SK-N-SH (cell line): Measurements from ENCODE around the gene SHPK. TPM values are rescaled to one million over a fixed set of nuclear protein-coding genes. Genes with fewer than 3 reads are reported as not detected.
A peak's percentile ranks its signal among the peaks of the same experiment; 100 is the strongest.

Experiments used
- CTCF ChIA-PET: fragments of 300-600, 350-600 bp; formaldehyde crosslinking; extraction: SDS; loops from one replicate; lab custom pipeline; 2021; lab: Yijun Ruan, JAX
- POLR2A ChIA-PET: fragments of 350-600 bp; sonication (Branson Sonifier 250); formaldehyde crosslinking; extraction: SDS; loops from one replicate; lab custom pipeline; 2020; ENCODE audit warnings: antibody characterized with exemption, inconsistent platforms; lab: Yijun Ruan, JAX
- DNase-seq: peaks from one replicate; pipeline ENCODE4 v3.0.0; 2012
- H2AFZ ChIP-seq: fragments of 200-600 bp; sonication (generic); 2 replicates; pipeline ENCODE4 v1.8.1; 2016; ENCODE audit warnings: antibody characterized with exemption, mild to moderate bottlenecking, low read depth
- H3F3A ChIP-seq: fragments of 200-600 bp; sonication (generic); replicated peaks from 2 replicates; pipeline ENCODE3; 2016; ENCODE audit warnings: antibody characterized with exemption, mild to moderate bottlenecking; ENCODE audit not compliant: insufficient read depth
- H3K27ac ChIP-seq, 2 experiments: fragments of 200-500 bp in 1 of 2; fragments of 200-600 bp in 1 of 2; sonication (Bioruptor generic) in 1 of 2; sonication (generic), shearing (Covaris generic) in 1 of 2; 2 replicates each; pipeline versions ENCODE4 v1.5.1 to v1.6.1; 2014 to 2016; ENCODE audit warnings: low read depth in 2 of 2, inconsistent platforms in 1 of 2, low read length in 1 of 2, mild to moderate bottlenecking in 1 of 2, mixed read lengths in 1 of 2
- H3K27me3 ChIP-seq: fragments of 200-600 bp; sonication (generic), shearing (Covaris generic); 2 replicates; pipeline ENCODE4 v1.6.1; 2016; ENCODE audit warnings: mixed run types; ENCODE audit not compliant: insufficient read depth
- H3K36me3 ChIP-seq, 2 experiments: fragments of 200-500 bp in 1 of 2; fragments of 200-600 bp in 1 of 2; sonication (Bioruptor generic) in 1 of 2; sonication (generic) in 1 of 2; replicated peaks in 1 of 2; 2 replicates each; pipeline versions ENCODE3 to v1.5.1; 2014 to 2016; ENCODE audit warnings: low read length in 1 of 2, mild to moderate bottlenecking in 1 of 2; ENCODE audit not compliant: insufficient read depth in 2 of 2, control insufficient read depth in 1 of 2
- H3K4me1 ChIP-seq, 2 experiments: fragments of 200-500 bp in 1 of 2; fragments of 200-600 bp in 1 of 2; sonication (Bioruptor generic) in 1 of 2; sonication (generic), shearing (Covaris generic) in 1 of 2; 2 replicates each; pipeline versions ENCODE4 v1.5.1 to v1.6.1; 2014 to 2016; ENCODE audit warnings: low read depth in 1 of 2, low read length in 1 of 2, mixed run types in 1 of 2; ENCODE audit not compliant: insufficient read depth in 2 of 2, control insufficient read depth in 1 of 2
- H3K4me2 ChIP-seq: fragments of 200-600 bp; sonication (generic), shearing (Covaris generic); 2 replicates; pipeline ENCODE4 v1.6.1; 2017; ENCODE audit warnings: mixed run types
- H3K4me3 ChIP-seq, 2 experiments: fragments of 200-500 bp in 1 of 2; fragments of 200-600 bp in 1 of 2; sonication (Bioruptor generic) in 1 of 2; sonication (generic), shearing (Covaris generic) in 1 of 2; 2 replicates each; pipeline versions ENCODE4 v1.5.1 to v1.8.1; 2014 to 2016; ENCODE audit warnings: low read depth in 2 of 2, inconsistent platforms in 1 of 2, low read length in 1 of 2, mild to moderate bottlenecking in 1 of 2, mixed read lengths in 1 of 2, moderate library complexity in 1 of 2
- H3K79me2 ChIP-seq: fragments of 200-600 bp; sonication (generic); 2 replicates; pipeline ENCODE4 v1.8.1; 2017; ENCODE audit warnings: mild to moderate bottlenecking; ENCODE audit not compliant: insufficient read depth
- H3K9ac ChIP-seq: fragments of 200-600 bp; sonication (generic); 2 replicates; pipeline ENCODE4 v1.6.1; 2017; ENCODE audit warnings: mixed run types
- H3K9me2 ChIP-seq: fragments of 200-600 bp; sonication (generic); 2 replicates; pipeline ENCODE4 v1.6.1; 2017; ENCODE audit warnings: mixed run types
- H3K9me3 ChIP-seq: fragments of 200-600 bp; sonication (generic); 2 replicates; pipeline ENCODE4 v1.6.1; 2017; ENCODE audit warnings: mixed run types, mild to moderate bottlenecking, moderate library complexity
- H4K20me1 ChIP-seq: fragments of 200-600 bp; sonication (generic); 2 replicates; pipeline ENCODE4 v1.6.1; 2017; ENCODE audit warnings: mild to moderate bottlenecking, mixed run types; ENCODE audit not compliant: insufficient read depth
- CHD2 ChIP-seq: fragments of 150-350 bp; IDR thresholded peaks from 2 replicates; pipeline ENCODE4 v1.6.1; 2018; ENCODE audit warnings: low read length; ENCODE audit not compliant: partially characterized antibody
- FOSL2 ChIP-seq: IDR thresholded peaks from 2 replicates; pipeline ENCODE4 v1.4.0; 2012; ENCODE audit warnings: low read depth, mild to moderate bottlenecking, moderate library complexity, borderline replicate concordance
- FOXJ3 ChIP-seq: sonication (generic); formaldehyde crosslinking; IDR thresholded peaks from 2 replicates; pipeline ENCODE4 v1.5.1; 2020; ENCODE audit warnings: mild to moderate bottlenecking, missing genetic modification reagents
- JUND ChIP-seq: IDR thresholded peaks from 2 replicates; pipeline ENCODE4 v1.4.0; 2012
- MAX ChIP-seq: IDR thresholded peaks from 2 replicates; pipeline ENCODE4 v1.4.0; 2012; ENCODE audit warnings: low read depth
- MEF2A ChIP-seq: IDR thresholded peaks from 2 replicates; pipeline ENCODE4 v1.4.0; 2012; ENCODE audit warnings: low read depth, borderline replicate concordance
- NFIC ChIP-seq: IDR thresholded peaks from 2 replicates; pipeline ENCODE4 v1.4.0; 2012; ENCODE audit warnings: borderline replicate concordance
- PBX3 ChIP-seq: IDR thresholded peaks from 2 replicates; pipeline ENCODE4; 2012
- REST ChIP-seq: IDR thresholded peaks from 2 replicates; pipeline ENCODE4 v1.6.1; 2012; ENCODE audit warnings: mild to moderate bottlenecking, low read depth, low read length, moderate library complexity
- RXRA ChIP-seq: IDR thresholded peaks from 2 replicates; pipeline ENCODE4 v1.4.0; 2012; ENCODE audit warnings: low read depth, mild to moderate bottlenecking, borderline replicate concordance
- SIN3A ChIP-seq: IDR thresholded peaks from 2 replicates; pipeline ENCODE4 v1.6.1; 2012; ENCODE audit warnings: low read depth, mild to moderate bottlenecking, low read length, moderate library complexity, borderline replicate concordance
- TAF1 ChIP-seq: IDR thresholded peaks from 2 replicates; pipeline ENCODE4 v1.6.1; 2012; ENCODE audit warnings: low read depth, mild to moderate bottlenecking, low read length, moderate library complexity, borderline replicate concordance
- TCF12 ChIP-seq: IDR thresholded peaks from 2 replicates; pipeline ENCODE4 v1.4.0; 2012
- ZBTB33 ChIP-seq: IDR thresholded peaks from 2 replicates; pipeline ENCODE4 v1.4.0; 2012; ENCODE audit warnings: low read depth, borderline replicate concordance
- WGBS: methylation state at CpG from one replicate; pipeline ENCODE4 v1.1.6; 2017; ENCODE audit warnings: low lambda C conversion rate; 5-methylcytosine and 5-hydroxymethylcytosine counted together
- polyA plus RNA-seq, 3 experiments: library from polyadenylated mRNA; depleted of rRNA; stranded (reverse); fragments of >200 nt; gene quantifications; 2 replicates each; pipeline ENCODE4 v1.2.3, GENCODE V29; 2012
- TF ChIP-seq, protein P1 (sequence below): fragments of 200-600 bp; sonication (generic); IDR thresholded peaks from 2 replicates; pipeline ENCODE4 v1.6.1; 2017; ENCODE audit warnings: antibody characterized with exemption, mild to moderate bottlenecking, moderate library complexity
- TF ChIP-seq, protein P2 (sequence below): IDR thresholded peaks from 2 replicates; pipeline ENCODE4 v1.4.0; 2012; ENCODE audit warnings: low read depth, borderline replicate concordance

SHPK gene
- polyA plus RNA-seq, 1 of the 3 experiments (the other 2 are of a cell fraction), result 9.0 TPM

GRCh38 chr17:3659541-3660111 lies 23.6 kb upstream of the SHPK start:
- no peak overlapping the region for H2AFZ ChIP-seq
- POLR2A ChIA-PET, result no interaction called here
- no peak overlapping the region for H3K9ac ChIP-seq
- H3K36me3 ChIP-seq, result peaks cover 6 to 25% of the 10 kb centered on the region in 2 experiments
- peaks cover 3% of the 10 kb centered on the region; the same call in 1 of the 2 replicates for H3K79me2 ChIP-seq
- H3F3A ChIP-seq, result peaks cover 25% of the 10 kb centered on the region
- H3K4me2 ChIP-seq, result peak overlapping the region; percentile 37; the same call in 1 of the 2 replicates
- no peaks in the 10 kb centered on the region for H3K27me3 ChIP-seq
- no peaks in the 10 kb centered on the region for H3K9me3 ChIP-seq
- TF ChIP-seq MEF2A (no peak), FOSL2 (peak; percentile 77), PBX3 (peak; percentile 15; the same call in 1 of the 2 replicates), MAX (peak; percentile 67), ZBTB33 (no peak), JUND (peak; percentile 43), TAF1 (no peak), TCF12 (peak; percentile 46; the same call in 1 of the 2 replicates), CHD2 (no peak), FOXJ3 (CRISPR knock-in tag) (no peak), RXRA (no peak), NFIC (peak; percentile 51; the same call in 1 of the 2 replicates), SIN3A (no peak), REST (0 out of 2 replicates have a peak, but pooled peaks have one; percentile 14)
- TF ChIP-seq, protein P1, sequence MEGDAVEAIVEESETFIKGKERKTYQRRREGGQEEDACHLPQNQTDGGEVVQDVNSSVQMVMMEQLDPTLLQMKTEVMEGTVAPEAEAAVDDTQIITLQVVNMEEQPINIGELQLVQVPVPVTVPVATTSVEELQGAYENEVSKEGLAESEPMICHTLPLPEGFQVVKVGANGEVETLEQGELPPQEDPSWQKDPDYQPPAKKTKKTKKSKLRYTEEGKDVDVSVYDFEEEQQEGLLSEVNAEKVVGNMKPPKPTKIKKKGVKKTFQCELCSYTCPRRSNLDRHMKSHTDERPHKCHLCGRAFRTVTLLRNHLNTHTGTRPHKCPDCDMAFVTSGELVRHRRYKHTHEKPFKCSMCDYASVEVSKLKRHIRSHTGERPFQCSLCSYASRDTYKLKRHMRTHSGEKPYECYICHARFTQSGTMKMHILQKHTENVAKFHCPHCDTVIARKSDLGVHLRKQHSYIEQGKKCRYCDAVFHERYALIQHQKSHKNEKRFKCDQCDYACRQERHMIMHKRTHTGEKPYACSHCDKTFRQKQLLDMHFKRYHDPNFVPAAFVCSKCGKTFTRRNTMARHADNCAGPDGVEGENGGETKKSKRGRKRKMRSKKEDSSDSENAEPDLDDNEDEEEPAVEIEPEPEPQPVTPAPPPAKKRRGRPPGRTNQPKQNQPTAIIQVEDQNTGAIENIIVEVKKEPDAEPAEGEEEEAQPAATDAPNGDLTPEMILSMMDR, result 0 out of 2 replicates have a peak, but pooled peaks have one; percentile 5
- TF ChIP-seq, protein P2, sequence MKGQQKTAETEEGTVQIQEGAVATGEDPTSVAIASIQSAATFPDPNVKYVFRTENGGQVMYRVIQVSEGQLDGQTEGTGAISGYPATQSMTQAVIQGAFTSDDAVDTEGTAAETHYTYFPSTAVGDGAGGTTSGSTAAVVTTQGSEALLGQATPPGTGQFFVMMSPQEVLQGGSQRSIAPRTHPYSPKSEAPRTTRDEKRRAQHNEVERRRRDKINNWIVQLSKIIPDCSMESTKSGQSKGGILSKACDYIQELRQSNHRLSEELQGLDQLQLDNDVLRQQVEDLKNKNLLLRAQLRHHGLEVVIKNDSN, result no peak
- no peaks in the 10 kb centered on the region for H3K9me2 ChIP-seq
- peaks cover 0 to 13% of the 10 kb centered on the region in 2 experiments; a peak in 3 of 4 replicates for H3K4me1 ChIP-seq
- H4K20me1 ChIP-seq, result peaks cover 15% of the 10 kb centered on the region
- peak overlapping the region; percentile 16 to 59; a peak in 3 of 4 replicates for H3K27ac ChIP-seq
- WGBS, result 70% methylated on average over 21 of the region's 22 CpGs
- DNase-seq, result no peak
- CTCF ChIA-PET, result interaction anchor here (1.1 to 1.2 kb wide), 2 partner anchors 11 to 611 kb away, joined by 3 to 4 read pairs; no protein-coding TSS in a partner anchor
- H3K4me3 ChIP-seq, result no peak overlapping the region
